Measurements from ENCODE around the gene ZNF705A.

DNA sequence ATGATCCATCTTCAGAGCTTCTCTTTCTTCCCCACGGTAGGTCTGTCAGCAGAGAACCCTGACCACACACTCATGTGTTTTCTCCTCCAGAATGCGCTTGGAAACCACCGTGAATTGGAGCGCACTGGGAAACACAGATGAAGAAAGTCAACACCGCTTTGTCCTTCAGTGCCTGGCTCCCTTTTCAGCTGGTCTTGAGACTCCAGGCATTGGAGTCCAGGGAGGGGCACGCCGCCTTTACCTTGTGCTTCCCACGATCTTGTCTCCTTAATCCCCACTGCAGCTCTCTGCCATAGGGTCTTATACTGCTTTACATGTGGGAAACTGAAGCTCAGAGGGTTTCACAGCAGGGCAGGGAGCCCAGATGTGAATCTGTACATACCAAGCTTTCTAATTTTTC, 69.5 kb downstream of the ZNF705A start:
- TF ChIP-seq SIN3A (IDR thresholded peaks at IDR 0.05; ENCODE audit: borderline replicate concordance, insufficient read depth, low read length) (no peak), POLR2AphosphoS5 (IDR thresholded peaks at IDR 0.05; ENCODE audit: low read depth, low read length) (no peak), FOXP2 (optimal IDR thresholded peaks at IDR 0.05; ENCODE audit: borderline replicate concordance, extremely low read depth, extremely low read length, insufficient read depth) (no peak), TAF1 (IDR thresholded peaks at IDR 0.05; ENCODE audit: borderline replicate concordance, insufficient read depth, low read length) (no peak)
- TF ChIP-seq, protein P1, sequence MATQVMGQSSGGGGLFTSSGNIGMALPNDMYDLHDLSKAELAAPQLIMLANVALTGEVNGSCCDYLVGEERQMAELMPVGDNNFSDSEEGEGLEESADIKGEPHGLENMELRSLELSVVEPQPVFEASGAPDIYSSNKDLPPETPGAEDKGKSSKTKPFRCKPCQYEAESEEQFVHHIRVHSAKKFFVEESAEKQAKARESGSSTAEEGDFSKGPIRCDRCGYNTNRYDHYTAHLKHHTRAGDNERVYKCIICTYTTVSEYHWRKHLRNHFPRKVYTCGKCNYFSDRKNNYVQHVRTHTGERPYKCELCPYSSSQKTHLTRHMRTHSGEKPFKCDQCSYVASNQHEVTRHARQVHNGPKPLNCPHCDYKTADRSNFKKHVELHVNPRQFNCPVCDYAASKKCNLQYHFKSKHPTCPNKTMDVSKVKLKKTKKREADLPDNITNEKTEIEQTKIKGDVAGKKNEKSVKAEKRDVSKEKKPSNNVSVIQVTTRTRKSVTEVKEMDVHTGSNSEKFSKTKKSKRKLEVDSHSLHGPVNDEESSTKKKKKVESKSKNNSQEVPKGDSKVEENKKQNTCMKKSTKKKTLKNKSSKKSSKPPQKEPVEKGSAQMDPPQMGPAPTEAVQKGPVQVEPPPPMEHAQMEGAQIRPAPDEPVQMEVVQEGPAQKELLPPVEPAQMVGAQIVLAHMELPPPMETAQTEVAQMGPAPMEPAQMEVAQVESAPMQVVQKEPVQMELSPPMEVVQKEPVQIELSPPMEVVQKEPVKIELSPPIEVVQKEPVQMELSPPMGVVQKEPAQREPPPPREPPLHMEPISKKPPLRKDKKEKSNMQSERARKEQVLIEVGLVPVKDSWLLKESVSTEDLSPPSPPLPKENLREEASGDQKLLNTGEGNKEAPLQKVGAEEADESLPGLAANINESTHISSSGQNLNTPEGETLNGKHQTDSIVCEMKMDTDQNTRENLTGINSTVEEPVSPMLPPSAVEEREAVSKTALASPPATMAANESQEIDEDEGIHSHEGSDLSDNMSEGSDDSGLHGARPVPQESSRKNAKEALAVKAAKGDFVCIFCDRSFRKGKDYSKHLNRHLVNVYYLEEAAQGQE (IDR thresholded peaks at IDR 0.05; ENCODE audit: insufficient read depth in 1 of 2, low read depth in 2 of 2, low read length in 2 of 2), result no peak

Data from PFSK-1 (cell line).